Measurements from ENCODE around the gene OR51B5. TPM values are rescaled to one million over a fixed set of nuclear protein-coding genes. Genes with fewer than 3 reads are reported as not detected.
"Not testable (repeated sequence)": the region's sequence is repeated elsewhere in the genome, so short reads cannot be mapped to it uniquely, and the experiment has no call there.

OR51B5 gene
- total RNA-seq, 2 donors from 2014 or later = not detected

- intact Hi-C loops (cut with DNase I) = no loop called here
- H3K9me3 ChIP-seq = no peaks in the 10 kb centered on the region
- DNase-seq = no peak
- H3K4me1 ChIP-seq = no peaks in the 10 kb centered on the region
- H3K4me3 ChIP-seq = no peak overlapping the region
- TF ChIP-seq POLR2A (IDR thresholded peaks at IDR 0.05) = no peak
- TF ChIP-seq CTCF (IDR thresholded peaks at IDR 0.05) = no peak
- H3K27me3 ChIP-seq = no peaks in the 10 kb centered on the region
- H3K27ac ChIP-seq = no peak overlapping the region
- H3K36me3 ChIP-seq (replicated peaks in 1 of 2; ENCODE audit: insufficient read depth in 1 of 2, low read depth in 2 of 2) = no peaks in the 10 kb centered on the region
- ATAC-seq = no peak
Observed at GRCh38 chr11:5369789-5370188, 26.5 kb upstream of the OR51B5 start.

DNA sequence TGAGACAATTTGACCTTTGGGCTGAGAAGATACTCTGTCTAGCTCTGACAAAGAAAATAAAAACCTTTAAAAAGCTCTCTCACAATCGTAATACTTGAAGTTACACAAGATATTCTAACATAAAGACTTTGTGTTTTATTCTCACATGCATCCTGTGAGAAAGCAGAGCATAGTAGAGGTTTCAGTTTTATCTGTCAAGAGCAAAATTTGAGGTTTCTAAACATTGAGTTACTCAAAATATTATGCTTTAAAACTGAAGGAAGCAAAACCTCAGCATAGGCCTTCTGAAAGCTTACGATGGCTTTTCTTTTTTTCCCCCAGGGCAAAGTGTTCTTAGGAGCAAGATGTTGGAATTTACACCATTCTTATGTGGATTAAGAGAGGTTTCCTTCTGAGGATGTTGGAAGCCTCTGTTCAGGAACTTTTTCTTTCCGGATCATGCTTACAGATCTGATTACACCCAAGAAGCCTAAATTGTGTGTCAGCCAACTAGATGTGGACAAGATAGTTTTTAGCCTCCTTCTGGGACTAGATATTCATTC is 25.2 kb upstream of the OR51B5 start:
- Histone ChIP-seq H3K36me3 (replicated peaks in 1 of 2; ENCODE audit: insufficient read depth in 1 of 2, low read depth in 2 of 2) (no peaks in the 10 kb centered on the region), H3K4me1 (no peaks in the 10 kb centered on the region), H3K27me3 (no peaks in the 10 kb centered on the region), H3K9me3 (no peaks in the 10 kb centered on the region), H3K27ac (no peak overlapping the region), H3K4me3 (no peak overlapping the region)
- ATAC-seq (no peak), DNase-seq (no peak)
- 57 to 70% methylated on average over 3 of the region's 3 CpGs for WGBS, 2 donors
- TF ChIP-seq POLR2A (IDR thresholded peaks at IDR 0.05) = no peak
- TF ChIP-seq CTCF (IDR thresholded peaks at IDR 0.05) = no peak
- intact Hi-C loops (cut with DNase I) = no loop called here

DNA sequence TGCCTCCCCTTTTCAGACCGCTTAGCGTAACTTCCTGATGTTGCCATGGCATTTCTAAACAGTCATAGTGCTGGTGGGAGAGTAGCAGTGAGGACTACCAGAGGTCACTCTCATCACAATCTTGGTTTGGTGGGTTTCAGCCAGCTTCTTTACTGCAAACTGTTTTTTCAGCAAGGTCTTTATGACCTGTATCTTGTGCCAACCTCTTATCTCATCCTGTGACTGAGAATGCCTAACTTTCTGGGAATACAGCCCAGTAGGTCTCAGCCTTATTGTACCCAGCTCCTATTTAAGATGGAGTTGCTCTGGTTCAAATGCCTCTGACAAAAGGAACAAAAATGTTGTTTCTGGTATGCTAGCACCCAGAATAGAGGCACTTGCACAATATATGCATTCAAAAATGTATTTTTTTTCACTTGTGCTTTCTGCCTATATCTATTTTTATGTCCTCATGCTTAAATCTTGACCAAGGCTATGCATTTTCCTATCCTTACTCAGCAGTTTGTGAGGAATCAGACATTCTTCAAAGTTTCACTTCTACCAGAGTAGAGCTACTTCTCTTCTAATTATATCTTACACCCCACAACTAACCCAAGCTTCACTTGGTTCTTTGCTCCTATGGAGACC is 24.2 kb upstream of the OR51B5 start:
- 61 to 67% methylated on average over 2 of the region's 2 CpGs for WGBS, 2 donors
- no peak overlapping the region for H3K4me3 ChIP-seq
- TF ChIP-seq CTCF (IDR thresholded peaks at IDR 0.05) = no peak
- no peak for TF ChIP-seq POLR2A (IDR thresholded peaks at IDR 0.05)
- no peaks in the 10 kb centered on the region for H3K4me1 ChIP-seq
- no peaks in the 10 kb centered on the region for H3K27me3 ChIP-seq
- H3K27ac ChIP-seq = no peak overlapping the region
- no peak for DNase-seq
- H3K9me3 ChIP-seq = no peaks in the 10 kb centered on the region
- intact Hi-C loops (cut with DNase I) = no loop called here
- no peaks in the 10 kb centered on the region for H3K36me3 ChIP-seq (replicated peaks in 1 of 2; ENCODE audit: insufficient read depth in 1 of 2, low read depth in 2 of 2)
- ATAC-seq = no peak

DNA sequence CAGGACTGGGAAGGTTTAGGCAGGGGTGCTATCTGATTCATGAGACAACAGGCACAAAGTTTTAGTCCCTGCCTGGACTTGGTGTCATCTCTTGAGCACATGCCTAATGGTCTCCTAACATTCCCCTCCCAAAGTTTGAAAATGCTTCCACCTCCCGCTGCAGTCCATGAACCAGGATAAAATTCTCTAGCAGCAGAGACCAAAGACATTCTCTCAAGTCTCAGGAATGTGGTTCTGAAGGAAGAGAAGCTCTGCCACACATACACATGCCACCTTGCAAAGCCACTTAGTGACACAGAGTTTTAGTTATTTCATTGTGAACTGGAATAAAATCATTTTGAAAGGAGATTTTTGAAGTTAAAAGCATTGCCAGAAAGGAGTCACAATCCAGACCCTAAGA is 23.5 kb upstream of the OR51B5 start:
- WGBS, 2 donors = 67 to 73% methylated on average over 1 of the region's 1 CpG
- no peak for TF ChIP-seq POLR2A (IDR thresholded peaks at IDR 0.05)

DNA sequence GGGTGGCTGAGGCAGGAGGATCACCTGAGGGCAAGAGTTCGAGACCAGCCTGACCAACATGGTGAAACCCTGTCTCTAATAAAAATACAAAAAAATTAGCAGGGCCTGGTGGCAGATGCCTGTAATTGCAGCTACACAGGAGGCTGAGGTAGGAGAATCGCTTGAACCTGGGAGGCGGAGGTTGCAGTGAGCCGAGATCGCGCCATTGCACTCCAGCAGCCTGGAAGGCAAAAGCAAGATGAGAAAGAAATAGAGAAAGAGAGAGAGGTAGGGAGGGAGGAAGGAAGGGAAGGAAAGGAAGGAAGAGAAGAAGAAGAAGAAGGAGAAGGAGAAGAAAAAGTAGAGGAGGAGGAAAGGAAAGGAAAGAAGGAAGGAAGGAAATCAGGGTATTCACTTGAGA is 23.0 kb upstream of the OR51B5 start:
- DNase-seq; H3K27me3 ChIP-seq; H3K27ac ChIP-seq; ATAC-seq; H3K36me3 ChIP-seq (replicated peaks in 1 of 2; ENCODE audit: insufficient read depth in 1 of 2, low read depth in 2 of 2); H3K4me1 ChIP-seq; intact Hi-C loops (cut with DNase I); H3K4me3 ChIP-seq; H3K9me3 ChIP-seq: not testable (repeated sequence)
- WGBS, 2 donors = 84% methylated on average over 6 of the region's 6 CpGs

More for the DNA sequence above, 23.5 kb upstream of the OR51B5 start:
- Histone ChIP-seq H3K9me3 (no peaks in the 10 kb centered on the region), H3K27ac (no peak overlapping the region), H3K4me3 (no peak overlapping the region), H3K36me3 (replicated peaks in 1 of 2; ENCODE audit: insufficient read depth in 1 of 2, low read depth in 2 of 2) (no peaks in the 10 kb centered on the region), H3K4me1 (no peaks in the 10 kb centered on the region), H3K27me3 (no peaks in the 10 kb centered on the region)
- DNase-seq (no peak), ATAC-seq (no peak)
- intact Hi-C loops (cut with DNase I) = no loop called here

- TF ChIP-seq CTCF (IDR thresholded peaks at IDR 0.05) (no peak), POLR2A (IDR thresholded peaks at IDR 0.05) (no peak)
- Histone ChIP-seq H3K27ac (no peak overlapping the region), H3K4me3 (no peak overlapping the region), H3K27me3 (no peaks in the 10 kb centered on the region), H3K4me1 (no peaks in the 10 kb centered on the region), H3K36me3 (replicated peaks in 1 of 2; ENCODE audit: insufficient read depth in 1 of 2, low read depth in 2 of 2) (no peaks in the 10 kb centered on the region), H3K9me3 (no peaks in the 10 kb centered on the region)
- intact Hi-C loops (cut with DNase I) = no loop called here
- ATAC-seq = no peak
- WGBS, 2 donors = 46 to 52% methylated on average over 2 of the region's 2 CpGs
- DNase-seq = no peak
Observed at GRCh38 chr11:5364214-5364613, 20.9 kb upstream of the OR51B5 start.

Data from body of pancreas (tissue), 4 donors.